Cardiac fibroblast (primary cell): Measurements from ENCODE around the gene DNAJC2.

Source experiments
- DNase-seq, 2 donors: peaks; one replicate each; pipeline versions ENCODE4 v3.0.0 to v3.0.0-alpha.2; 2010; ENCODE audit warnings: low read depth in 2 of 2
- H3K4me3 ChIP-seq, 2 donors: replicated peaks in 1 of 2; 1 replicate in 1 of 2; 2 replicates in 1 of 2; pipeline ENCODE4 v1.5.1; 2011; ENCODE audit warnings: low read depth in 2 of 2, low read length in 2 of 2, mild to moderate bottlenecking in 2 of 2, moderate library complexity in 1 of 2
- CTCF ChIP-seq: IDR thresholded peaks from one replicate; pipeline ENCODE4 v1.5.1; 2011; ENCODE audit warnings: low read depth, mild to moderate bottlenecking, low read length, inconsistent platforms

Gene DNAJC2

GRCh38 chr7:103314852-103315251 lies 29.7 kb downstream of the DNAJC2 start:
- no peak overlapping the region for H3K4me3 ChIP-seq
- TF ChIP-seq CTCF: no peak
- no peak for DNase-seq

DNA sequence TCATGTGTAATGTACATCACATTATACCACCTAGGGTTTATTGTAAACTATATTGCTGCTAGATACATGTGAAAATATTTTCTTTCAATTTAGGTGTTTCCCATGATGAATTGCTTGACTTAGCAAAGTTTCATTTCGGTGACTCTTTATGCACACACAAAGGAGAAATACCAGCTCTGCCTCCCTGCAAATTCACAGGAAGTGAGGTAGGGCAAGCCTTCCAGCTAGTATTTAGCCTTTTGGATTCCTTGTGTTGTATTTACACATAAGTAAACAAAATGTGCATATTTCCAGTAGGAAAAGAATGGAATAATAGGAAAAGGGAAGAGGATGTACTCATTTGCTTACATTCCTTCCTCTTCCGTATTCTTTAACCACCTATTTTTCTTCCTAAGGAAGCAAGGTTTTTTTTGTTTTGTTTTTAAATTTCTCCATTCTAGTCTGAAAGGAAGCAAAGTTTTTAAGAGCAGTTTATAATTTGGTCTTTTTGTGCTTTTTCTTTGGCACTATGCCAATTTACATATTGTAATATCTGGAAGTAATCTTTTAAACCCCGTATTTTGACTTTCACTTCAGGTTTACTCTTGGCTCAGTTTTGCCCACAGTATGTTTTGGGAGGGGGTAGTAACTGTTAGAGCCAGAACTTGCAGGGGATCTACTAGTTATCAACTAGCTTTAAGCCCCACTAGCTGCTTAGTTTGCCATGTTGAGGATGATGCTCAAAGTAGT lies 36.9 kb downstream of the DNAJC2 start:
- no peak for DNase-seq
- H3K4me3 ChIP-seq: no peak overlapping the region
- TF ChIP-seq CTCF: no peak

DNA sequence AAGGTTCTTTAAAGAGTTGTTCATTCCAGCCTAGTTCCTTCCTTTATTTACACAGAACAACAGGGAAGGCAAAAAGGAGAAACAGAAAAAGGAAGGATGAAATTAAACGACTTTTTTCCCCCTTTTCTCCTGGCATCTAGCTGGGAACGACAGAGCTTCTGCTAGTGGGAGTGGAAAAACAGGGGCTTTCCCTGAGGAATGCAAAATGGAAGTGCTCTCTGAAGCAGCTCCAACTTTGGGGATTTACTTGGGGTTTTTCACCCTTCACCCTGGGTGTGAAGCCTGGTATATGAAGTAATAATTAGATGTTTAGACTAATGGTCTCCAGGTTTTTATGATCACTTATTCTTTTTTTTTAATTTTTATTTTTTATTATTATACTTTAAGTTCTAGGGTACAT lies 43.1 kb downstream of the DNAJC2 start:
- DNase-seq: no peak
- TF ChIP-seq CTCF: no peak
- no peak overlapping the region for H3K4me3 ChIP-seq

- TF ChIP-seq CTCF: no peak
- H3K4me3 ChIP-seq: no peak overlapping the region
- DNase-seq: no peak
Observed at GRCh38 chr7:103299660-103300059, 44.9 kb downstream of the DNAJC2 start.

GRCh38 chr7:103297837-103298179 lies 46.8 kb downstream of the DNAJC2 start:
- DNase-seq: no peak
- no peak for TF ChIP-seq CTCF
- peak overlapping the region; percentile 80 to 90 for H3K4me3 ChIP-seq

- peak; percentile 95 for TF ChIP-seq CTCF
- DNase-seq: peak; percentile 93 to 94
- H3K4me3 ChIP-seq: peak within 1 kb of the TSS; percentile 80 to 90
Observed at GRCh38 chr7:103296901-103297836, 47.4 kb downstream of the DNAJC2 start, which contains the start of gene PMPCB. PMPCB (plus strand) TSS chr7:103297435; CDS start chr7:103297460, 25 bp downstream.
